H1 (cell line): ENCODE results near the gene SUB1. TPM values are rescaled to one million over a fixed set of nuclear protein-coding genes. Genes with fewer than 3 reads are reported as not detected.

Source experiments
- CTCF ChIA-PET: fragments of 300-600 bp; sonication (Branson Sonifier 250); formaldehyde crosslinking; loops from one replicate; lab custom pipeline; 2021; ENCODE audit not compliant: partially characterized antibody; lab: Charles Lee
- POLR2A ChIA-PET: fragments of 300-600 bp; sonication (Branson Sonifier 250); formaldehyde crosslinking; loops from one replicate; lab custom pipeline; 2021; ENCODE audit warnings: inconsistent platforms; ENCODE audit not compliant: partially characterized antibody; lab: Charles Lee
- DNase-seq, 2 experiments: peaks; one replicate each; pipeline versions ENCODE4 v3.0.0 to v3.0.0-alpha.2; 2010 to 2022; ENCODE audit warnings: low spot score in 2 of 2, low read depth in 1 of 2, mixed read lengths in 1 of 2
- FAIRE-seq: peaks from 2 replicates; lab custom pipeline; 2011; peaks lifted over from hg19 to GRCh38; lab: Jason Lieb, UNC
- H2AFZ ChIP-seq: 2 replicates; pipeline ENCODE4 v1.8.1; 2012; ENCODE audit warnings: low read length, inconsistent platforms
- H2AK5ac ChIP-seq: 2 replicates; pipeline ENCODE4 v1.6.1; 2013; ENCODE audit warnings: low read depth, low read length
- H2BK120ac ChIP-seq: replicated peaks from 2 replicates; pipeline ENCODE3; 2013; ENCODE audit warnings: low read depth, low read length, inconsistent platforms
- H2BK12ac ChIP-seq: 2 replicates; pipeline ENCODE4 v1.6.1; 2013; ENCODE audit warnings: low read depth, low read length
- H2BK15ac ChIP-seq: 2 replicates; pipeline ENCODE4 v1.6.1; 2013; ENCODE audit warnings: low read length
- H2BK20ac ChIP-seq: 2 replicates; pipeline ENCODE4 v1.6.1; 2013; ENCODE audit warnings: low read length
- H2BK5ac ChIP-seq: 2 replicates; pipeline ENCODE4 v1.6.1; 2013; ENCODE audit warnings: low read depth, low read length
- H3K14ac ChIP-seq: 2 replicates; pipeline ENCODE4 v1.6.1; 2013; ENCODE audit warnings: inconsistent platforms; ENCODE audit not compliant: insufficient read length
- H3K18ac ChIP-seq: 2 replicates; pipeline ENCODE4 v1.6.1; 2013; ENCODE audit warnings: low read length; ENCODE audit errors: extremely low read depth
- H3K23ac ChIP-seq: 2 replicates; pipeline ENCODE4 v1.6.1; 2013; ENCODE audit warnings: inconsistent platforms; ENCODE audit not compliant: insufficient read length
- H3K23me2 ChIP-seq: 2 replicates; pipeline ENCODE4 v1.6.1; 2013; ENCODE audit warnings: low read depth, low read length
- H3K27ac ChIP-seq: 2 replicates; pipeline ENCODE4 v1.6.1; 2011; ENCODE audit warnings: low read depth, low read length, inconsistent platforms
- H3K27me3 ChIP-seq, 4 experiments: replicated peaks in 1 of 4; 1 replicate in 1 of 4; 2 replicates in 3 of 4; pipeline versions ENCODE4 v1.6.1 to v1.8.1; 2011 to 2013; ENCODE audit warnings: low read length in 3 of 4, mild to moderate bottlenecking in 3 of 4, inconsistent platforms in 2 of 4, mixed read lengths in 2 of 4, moderate library complexity in 1 of 4; ENCODE audit not compliant: control insufficient read depth in 3 of 4, insufficient read depth in 3 of 4; ENCODE audit errors: extremely low read depth in 1 of 4
- H3K36me3 ChIP-seq, 4 experiments: 2 replicates each; pipeline versions ENCODE4 v1.6.1 to v1.8.1; 2011 to 2013; ENCODE audit warnings: mild to moderate bottlenecking in 4 of 4, low read length in 3 of 4, moderate library complexity in 2 of 4, control low read depth in 1 of 4, inconsistent platforms in 1 of 4; ENCODE audit not compliant: insufficient read depth in 4 of 4, control insufficient read depth in 2 of 4
- H3K4ac ChIP-seq: replicated peaks from 2 replicates; pipeline ENCODE3; 2013; ENCODE audit warnings: low read length, low read depth, mixed read lengths, inconsistent platforms; ENCODE audit not compliant: insufficient read length
- H3K4me1 ChIP-seq, 4 experiments: replicated peaks in 1 of 4; 1 replicate in 1 of 4; 2 replicates in 3 of 4; pipeline versions ENCODE4 v1.6.1 to v1.8.1; 2011 to 2013; ENCODE audit warnings: low read length in 3 of 4, inconsistent platforms in 2 of 4, mixed read lengths in 1 of 4; ENCODE audit not compliant: insufficient read depth in 4 of 4, control insufficient read depth in 3 of 4
- H3K4me2 ChIP-seq, 2 experiments: 2 replicates each; pipeline versions ENCODE4 v1.6.1 to v1.8.1; 2011 to 2013; ENCODE audit warnings: low read depth in 2 of 2, low read length in 2 of 2, control low read depth in 1 of 2, inconsistent platforms in 1 of 2, mild to moderate bottlenecking in 1 of 2; ENCODE audit not compliant: insufficient read depth in 1 of 2
- H3K4me3 ChIP-seq, 4 experiments: fragments of 200-600, 300-600 bp in 1 of 4; sonication (generic), shearing (Covaris generic), sonication (Bioruptor Twin) in 1 of 4; 2 replicates each; pipeline versions ENCODE4 v1.5.1 to v1.8.1; 2011 to 2016; ENCODE audit warnings: low read length in 4 of 4, low read depth in 3 of 4, control low read depth in 2 of 4, inconsistent platforms in 2 of 4, mild to moderate bottlenecking in 2 of 4, mixed read lengths in 1 of 4, moderate library complexity in 1 of 4; ENCODE audit not compliant: insufficient read depth in 2 of 4; ENCODE audit errors: extremely low read depth in 1 of 4
- H3K56ac ChIP-seq: replicated peaks from 2 replicates; pipeline ENCODE3; 2013; ENCODE audit warnings: low read depth, mild to moderate bottlenecking, mixed read lengths, low read length, inconsistent platforms; ENCODE audit not compliant: insufficient read length
- H3K79me1 ChIP-seq: 2 replicates; pipeline ENCODE4 v1.6.1; 2013; ENCODE audit warnings: low read depth, low read length, control low read depth
- H3K79me2 ChIP-seq, 2 experiments: 2 replicates each; pipeline versions ENCODE4 v1.6.1 to v1.8.1; 2012 to 2013; ENCODE audit warnings: low read length in 2 of 2, mild to moderate bottlenecking in 2 of 2, inconsistent platforms in 1 of 2; ENCODE audit not compliant: insufficient read depth in 2 of 2, control insufficient read depth in 1 of 2
- H3K9ac ChIP-seq, 4 experiments: replicated peaks in 1 of 4; 1 replicate in 1 of 4; 2 replicates in 3 of 4; pipeline versions ENCODE4 v1.6.1 to v1.8.1; 2011 to 2013; ENCODE audit warnings: low read depth in 3 of 4, low read length in 3 of 4, control low read depth in 2 of 4, mild to moderate bottlenecking in 2 of 4, moderate library complexity in 2 of 4, inconsistent platforms in 1 of 4; ENCODE audit errors: extremely low read depth in 1 of 4
- H3K9me3 ChIP-seq, 2 experiments: 2 replicates each; pipeline versions ENCODE4 v1.6.1 to v1.8.1; 2012 to 2013; ENCODE audit warnings: mild to moderate bottlenecking in 2 of 2, moderate library complexity in 2 of 2, control low read depth in 1 of 2, inconsistent platforms in 1 of 2, low read depth in 1 of 2, low read length in 1 of 2, mixed read lengths in 1 of 2; ENCODE audit not compliant: insufficient read depth in 2 of 2
- H4K20me1 ChIP-seq, 2 experiments: replicated peaks in 1 of 2; 2 replicates each; pipeline versions ENCODE3 to v1.8.1; 2011 to 2013; ENCODE audit warnings: inconsistent platforms in 2 of 2, low read length in 2 of 2, mild to moderate bottlenecking in 1 of 2; ENCODE audit not compliant: insufficient read depth in 2 of 2, control insufficient read depth in 1 of 2
- H4K5ac ChIP-seq: 2 replicates; pipeline ENCODE4 v1.6.1; 2013; ENCODE audit warnings: low read length, low read depth, mixed read lengths, inconsistent platforms; ENCODE audit not compliant: insufficient read length
- H4K8ac ChIP-seq: 2 replicates; pipeline ENCODE4 v1.8.0; 2013; ENCODE audit warnings: mild to moderate bottlenecking, moderate library complexity, low read length, inconsistent platforms; ENCODE audit not compliant: insufficient read depth; ENCODE audit errors: extremely low read depth
- H4K91ac ChIP-seq: replicated peaks from 2 replicates; pipeline ENCODE3; 2013; ENCODE audit warnings: low read length, mixed read lengths, inconsistent platforms; ENCODE audit not compliant: insufficient read length
- CHD2 ChIP-seq: IDR thresholded peaks from 2 replicates; pipeline ENCODE4 v1.6.1; 2012; ENCODE audit warnings: low read length, improper control_type of control experiment
- polyA plus RNA-seq, 7 experiments: library from polyadenylated mRNA; depleted of rRNA in 3 of 7; stranded (reverse) in 5 of 7; unstranded in 2 of 7; fragments of >200 nt in 5 of 7; fragments of 200-250 nt in 2 of 7; gene quantifications; 1 replicate in 5 of 7; 2 replicates in 1 of 7; 4 replicates in 1 of 7; pipeline versions ENCODE4 v1.2.1 to v1.2.3, GENCODE V29; 2011 to 2013; ENCODE audit warnings: missing spikeins in 2 of 7, mixed read lengths in 2 of 7
- total RNA-seq: library from RNA; stranded (reverse); fragmentation: NEBNext Ultra II Directional; extraction: Animal tissue kit (Norgen Biotek cat#: 25700); gene quantifications from 2 replicates; pipeline ENCODE4 v1.2.1, GENCODE V29; 2021

Gene SUB1
- total and polyA plus RNA-seq, 2 of the 8 experiments (the other 6 are each of a cell fraction or from before 2014, with no cell fraction given): 83.9 to 325 TPM

- H3K36me3 ChIP-seq: no peaks in the 10 kb centered on the region
- no peak overlapping the region for H4K5ac ChIP-seq
- H2BK20ac ChIP-seq: no peak overlapping the region
- H3K79me2 ChIP-seq: no peaks in the 10 kb centered on the region
- no peak overlapping the region for H3K23ac ChIP-seq
- ChIA-PET CTCF (interaction anchor here (1.3 kb wide), 1 partner anchor 11 kb away, joined by 3 read pairs; no protein-coding TSS in a partner anchor), POLR2A (no interaction called here)
- no peak overlapping the region for H4K91ac ChIP-seq
- H3K4me1 ChIP-seq: no peaks in the 10 kb centered on the region
- FAIRE-seq (no peak), DNase-seq (no peak)
- no peak overlapping the region for H3K4ac ChIP-seq
- H2AFZ ChIP-seq: no peak overlapping the region; the same call in 1 of the 2 replicates
- H2BK12ac ChIP-seq: no peak overlapping the region
- no peaks in the 10 kb centered on the region for H3K79me1 ChIP-seq
- H3K4me2 ChIP-seq: no peak overlapping the region
- no peaks in the 10 kb centered on the region for H3K9me3 ChIP-seq
- no peak overlapping the region for H2BK120ac ChIP-seq
- no peak overlapping the region for H3K4me3 ChIP-seq
- peaks cover 0 to 1% (median 0%) of the 10 kb centered on the region in 4 experiments; a peak in 1 of 7 replicates for H3K27me3 ChIP-seq
- H4K20me1 ChIP-seq: no peaks in the 10 kb centered on the region
- no peak overlapping the region for H3K18ac ChIP-seq
- H2BK5ac ChIP-seq: no peak overlapping the region
- H2BK15ac ChIP-seq: no peak overlapping the region
- H3K14ac ChIP-seq: no peak overlapping the region
- no peak overlapping the region for H4K8ac ChIP-seq
- H3K56ac ChIP-seq: no peak overlapping the region
- H3K9ac ChIP-seq: no peak overlapping the region
- H2AK5ac ChIP-seq: no peak overlapping the region
- no peaks in the 10 kb centered on the region for H3K23me2 ChIP-seq
- no peak overlapping the region for H3K27ac ChIP-seq
- no peak for TF ChIP-seq CHD2
These were observed 25.4 kb upstream of the SUB1 start for GRCh38 chr5:32559921-32560320.
